IPS DF 4.7 (cell line): ENCODE measurements around the gene PCDH9.

Experiments
- DNase-seq: peaks from one replicate; pipeline ENCODE4 v3.0.0-alpha.2; 2013; ENCODE audit warnings: low spot score; ENCODE audit errors: extremely low read depth

PCDH9 gene

DNA sequence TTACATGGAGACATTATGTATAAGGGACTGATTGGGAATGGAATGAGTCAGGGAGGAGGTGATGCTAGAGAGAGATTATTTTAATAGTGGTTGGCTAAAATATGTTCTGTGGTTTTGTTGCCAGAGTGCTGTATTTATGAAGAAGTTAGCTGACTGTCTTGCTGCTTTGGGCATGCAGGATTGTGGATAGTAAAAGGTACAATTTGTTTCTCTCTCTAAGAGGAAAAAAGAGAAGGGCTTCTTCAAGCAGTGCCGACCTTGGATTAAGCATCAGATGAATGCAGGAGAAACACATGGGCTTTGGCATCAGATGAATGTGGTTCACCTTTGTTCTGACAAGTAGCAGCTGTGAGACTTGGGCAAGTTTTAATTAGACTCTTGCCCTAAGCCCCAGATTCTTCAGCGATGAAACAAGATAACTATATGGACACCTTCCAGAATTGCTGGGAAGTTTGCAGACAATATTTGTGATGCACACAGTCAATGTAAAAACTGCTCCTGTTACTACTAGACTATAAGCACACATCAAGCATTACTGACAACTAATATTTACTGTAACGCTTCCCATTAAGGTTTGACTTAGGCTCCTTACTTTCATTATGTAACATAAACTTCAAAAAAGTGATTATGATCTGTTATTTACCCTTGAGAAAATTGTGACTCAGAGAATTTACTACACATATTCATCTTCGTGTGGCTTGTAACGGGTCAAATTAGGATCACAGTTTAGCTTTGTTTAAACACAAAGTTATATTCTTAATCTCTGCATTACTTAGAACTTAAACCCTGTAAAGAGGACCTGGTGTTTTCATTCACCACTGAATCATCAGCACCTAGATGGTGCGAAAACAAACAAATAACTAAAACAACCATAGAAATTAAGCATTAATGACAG lies 824.0 kb downstream of the PCDH9 start:
- no peak for DNase-seq

DNA sequence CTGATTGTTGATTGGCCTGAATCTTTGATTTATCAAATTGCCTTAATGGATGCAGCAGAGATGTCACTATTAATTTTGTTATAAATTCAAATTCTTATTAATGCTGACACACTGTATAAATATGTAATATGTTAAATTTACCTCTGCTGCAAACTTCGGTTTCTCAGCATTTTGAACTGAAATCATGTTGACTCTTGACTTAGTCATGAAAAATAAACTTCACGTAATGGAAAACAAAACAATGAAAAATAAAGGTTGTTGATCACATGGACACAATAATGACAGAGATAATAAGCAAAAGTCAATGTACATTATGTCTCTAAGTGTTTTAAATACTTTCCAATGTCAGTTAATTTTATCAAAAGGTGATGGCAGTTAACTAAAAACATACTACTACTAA lies 827.6 kb downstream of the PCDH9 start:
- no peak for DNase-seq

GRCh38 chr13:66402066-66402465 lies 828.1 kb downstream of the PCDH9 start:
- DNase-seq: no peak

- DNase-seq: no peak
These were observed 829.8 kb downstream of the PCDH9 start for GRCh38 chr13:66400292-66400691.

DNA sequence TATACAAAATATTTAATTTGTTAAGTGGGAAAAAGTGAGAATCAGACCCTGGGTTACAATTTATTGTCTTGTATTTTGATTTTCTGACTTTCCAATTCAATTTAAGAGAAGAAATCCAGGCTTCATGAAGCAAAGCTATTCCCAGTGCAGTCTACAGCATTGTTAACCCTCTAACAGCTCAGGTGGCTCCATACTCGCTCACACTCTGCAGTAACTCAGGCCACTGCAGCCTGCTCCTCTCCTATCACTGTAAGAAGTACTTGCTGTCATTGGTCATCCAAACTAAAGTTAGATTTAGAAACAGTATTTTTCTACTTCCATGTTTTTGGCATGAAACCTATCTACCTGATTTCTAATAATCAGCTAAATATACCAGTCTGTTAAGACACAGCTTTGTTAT lies 830.3 kb downstream of the PCDH9 start:
- DNase-seq: no peak

GRCh38 chr13:66397133-66397532 lies 833.0 kb downstream of the PCDH9 start:
- no peak for DNase-seq

DNA sequence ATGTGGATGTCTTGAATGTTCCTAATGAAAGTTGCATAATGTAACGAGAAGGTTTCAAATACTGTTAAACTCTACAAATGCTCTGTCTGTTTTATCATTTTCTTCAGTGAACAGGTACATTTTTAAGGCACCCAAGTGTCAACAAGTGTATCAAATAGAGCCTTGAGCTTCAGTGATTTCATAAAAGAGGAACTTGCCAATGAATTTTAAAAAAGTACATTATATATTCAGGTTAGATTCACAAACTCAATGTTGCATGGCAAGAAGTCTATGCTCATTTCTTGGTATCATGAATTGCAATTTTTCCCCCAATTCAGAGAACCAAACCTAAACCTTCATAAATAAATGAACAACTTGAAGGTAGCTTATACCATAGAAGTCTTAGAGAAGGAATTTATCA lies 838.8 kb downstream of the PCDH9 start:
- no peak for DNase-seq

DNA sequence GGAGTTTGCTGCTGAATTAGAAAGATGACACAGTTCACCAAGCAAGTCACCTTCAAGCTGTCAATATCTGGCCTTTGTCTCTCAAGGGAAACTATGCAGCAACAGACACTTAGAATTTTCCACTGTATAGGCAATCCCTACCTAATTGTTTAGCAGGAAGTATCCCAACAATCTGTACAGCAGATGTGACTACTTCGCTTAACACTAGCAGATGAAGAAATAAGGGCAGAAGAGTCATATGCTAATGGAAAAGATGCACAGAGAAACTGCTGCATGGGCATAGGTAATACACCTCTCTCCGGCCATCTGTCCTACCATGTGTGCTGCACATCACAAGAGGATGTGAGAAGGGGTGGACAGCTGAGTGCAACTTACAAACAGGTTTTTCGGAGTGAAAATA lies 851.2 kb downstream of the PCDH9 start:
- no peak for DNase-seq

- DNase-seq: no peak
These were observed 852.6 kb downstream of the PCDH9 start for GRCh38 chr13:66377569-66377968.

- DNase-seq: no peak
These were observed 854.4 kb downstream of the PCDH9 start for GRCh38 chr13:66375756-66376155.

DNA sequence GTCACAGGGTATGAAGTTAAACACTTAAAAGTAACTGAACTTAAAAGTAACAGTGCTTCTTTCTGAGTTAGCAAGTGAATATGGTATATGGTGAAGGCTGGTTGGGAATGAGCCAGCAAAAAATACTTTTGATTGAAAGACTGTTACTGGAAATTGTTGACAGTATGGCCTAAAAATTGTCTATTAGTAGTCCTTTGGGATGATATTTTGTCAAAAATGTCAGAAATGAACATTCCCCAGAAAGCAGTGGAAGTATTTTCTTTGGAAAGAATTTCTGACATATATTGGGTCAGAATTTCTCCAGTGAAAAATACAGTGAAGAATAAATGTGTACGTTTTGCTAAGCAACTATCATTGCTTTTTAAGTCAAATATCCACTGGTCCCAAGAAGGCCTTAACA lies 860.5 kb downstream of the PCDH9 start:
- no peak for DNase-seq

DNA sequence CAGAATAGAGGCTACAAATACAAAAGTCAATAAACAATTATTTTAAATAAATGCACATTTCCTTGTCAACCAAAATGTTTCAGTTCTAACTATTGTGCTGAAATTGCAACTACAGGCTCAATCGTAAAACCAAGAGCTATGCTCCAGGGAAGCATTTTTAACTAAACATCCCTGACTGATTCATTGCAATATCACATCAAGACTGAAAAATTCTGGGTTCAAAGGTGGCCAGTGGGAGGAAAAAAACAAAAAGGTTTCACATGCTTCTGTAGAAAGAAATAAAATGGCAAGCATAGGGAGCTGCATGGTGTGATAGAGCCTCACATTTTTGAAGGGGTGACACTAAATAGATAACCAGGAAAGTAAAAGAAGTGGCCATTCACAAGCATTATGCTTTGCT lies 862.8 kb downstream of the PCDH9 start:
- no peak for DNase-seq

GRCh38 chr13:66365101-66365500 lies 865.0 kb downstream of the PCDH9 start:
- no peak for DNase-seq

- no peak for DNase-seq
These were observed 865.8 kb downstream of the PCDH9 start for GRCh38 chr13:66364346-66364745.

DNA sequence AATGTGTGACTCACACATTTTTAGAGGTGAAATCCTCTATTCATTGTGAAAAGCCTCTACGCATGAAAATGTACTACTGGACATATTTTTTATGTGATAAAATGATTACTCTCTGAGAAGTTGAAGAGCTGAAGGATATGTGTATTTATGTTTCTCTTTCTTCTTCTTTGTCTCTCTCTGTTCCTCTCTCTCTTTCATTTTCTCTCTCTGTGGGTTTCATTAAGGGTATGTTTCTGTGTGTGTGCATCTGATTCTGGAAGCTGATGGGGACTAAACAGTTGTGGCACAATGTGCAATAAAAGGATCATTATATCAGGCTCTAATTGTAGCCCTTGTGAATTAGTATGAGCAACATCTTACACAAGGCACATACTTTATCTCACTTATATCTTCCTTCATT lies 867.7 kb downstream of the PCDH9 start:
- DNase-seq: no peak

DNA sequence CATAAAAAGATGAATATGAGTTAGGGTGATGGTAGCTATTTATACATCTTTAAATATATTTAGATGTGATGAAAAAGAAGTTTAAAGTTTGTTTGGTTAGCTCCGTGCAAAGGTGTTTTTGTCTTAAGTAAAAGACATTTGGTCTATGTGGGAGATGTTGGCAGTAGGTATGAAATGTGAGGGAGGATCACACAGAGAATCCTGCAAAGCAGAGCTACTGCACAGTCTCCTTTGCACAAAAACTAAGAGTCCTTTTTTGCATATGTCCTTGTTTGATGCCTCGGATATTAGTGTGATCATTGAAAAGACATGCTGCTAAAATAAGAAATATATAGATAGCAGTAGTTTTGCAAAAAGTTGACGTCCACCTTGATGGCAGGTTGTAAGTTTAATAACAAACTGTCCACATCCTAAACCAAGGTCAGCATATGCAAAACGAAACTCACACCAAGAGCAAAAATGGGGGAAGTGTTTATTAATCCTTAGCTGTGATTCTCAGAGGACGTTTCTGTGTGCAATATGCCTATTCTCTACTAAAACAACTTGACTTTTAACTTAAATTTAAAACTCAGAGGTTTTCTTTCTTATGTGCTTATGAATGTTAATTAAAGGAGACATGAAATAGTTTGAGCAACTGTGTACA lies 870.1 kb downstream of the PCDH9 start:
- no peak for DNase-seq

- DNase-seq: no peak
These were observed 870.7 kb downstream of the PCDH9 start for GRCh38 chr13:66359393-66359792.

GRCh38 chr13:66358564-66358963 lies 871.6 kb downstream of the PCDH9 start:
- DNase-seq: no peak

GRCh38 chr13:66357463-66357862 lies 872.7 kb downstream of the PCDH9 start:
- no peak for DNase-seq

- no peak for DNase-seq
These were observed 875.0 kb downstream of the PCDH9 start for GRCh38 chr13:66354879-66355751.

- no peak for DNase-seq
These were observed 876.5 kb downstream of the PCDH9 start for GRCh38 chr13:66353664-66354063.

DNA sequence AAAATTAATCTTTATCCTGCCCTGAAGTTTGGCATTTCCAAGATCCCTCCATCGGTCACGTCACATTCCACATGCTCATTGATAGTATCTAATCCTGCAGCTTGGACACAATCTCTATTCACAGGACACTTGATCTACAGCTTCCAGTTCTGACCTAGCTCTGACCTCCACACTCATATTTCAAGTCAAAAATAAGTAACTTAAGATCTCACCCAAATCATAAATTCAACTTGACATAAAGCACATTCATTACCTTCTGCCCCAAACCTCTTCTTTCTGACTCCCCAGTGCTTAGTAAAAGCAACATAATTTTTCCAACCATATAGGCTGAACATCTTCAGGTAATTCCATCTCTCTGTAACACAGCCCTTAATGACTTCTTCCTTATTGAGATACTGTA lies 880.2 kb downstream of the PCDH9 start:
- no peak for DNase-seq
